CD4-positive, alpha-beta T cell treated with Interleukin-4 for 1 hour (primary cell): Measurements from ENCODE around the gene TXNRD2.

Experiments used
- DNase-seq, 2 donors: peaks; one replicate each; pipeline ENCODE4 v3.0.0-alpha.2; 2020 to 2022

The TXNRD2 gene

DNA sequence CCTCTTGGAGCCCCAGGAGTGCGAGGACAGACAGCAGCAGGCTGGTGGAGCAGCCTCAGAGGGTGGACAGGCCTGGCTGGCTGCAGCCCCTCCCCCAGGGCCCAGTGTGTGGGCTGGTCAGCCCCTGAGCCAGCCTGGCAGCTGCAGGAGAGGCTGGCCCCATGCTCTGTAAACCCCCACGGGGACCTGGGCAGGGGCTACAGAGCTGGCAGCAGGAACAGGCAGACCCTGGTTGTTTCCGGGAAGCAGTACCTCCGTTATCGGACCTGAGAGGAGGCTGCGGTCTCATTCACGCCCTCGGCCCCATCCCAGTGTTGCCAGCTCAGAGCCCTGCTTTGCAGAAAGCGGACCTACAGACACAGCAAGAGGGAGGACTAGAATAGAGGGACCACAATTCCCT lies 38.6 kb downstream of the TXNRD2 start:
- no peak for DNase-seq

- DNase-seq = no peak
These were observed 39.3 kb downstream of the TXNRD2 start for GRCh38 chr22:19902245-19902715.

GRCh38 chr22:19901577-19902244 lies 39.9 kb downstream of the TXNRD2 start:
- no peak for DNase-seq

DNA sequence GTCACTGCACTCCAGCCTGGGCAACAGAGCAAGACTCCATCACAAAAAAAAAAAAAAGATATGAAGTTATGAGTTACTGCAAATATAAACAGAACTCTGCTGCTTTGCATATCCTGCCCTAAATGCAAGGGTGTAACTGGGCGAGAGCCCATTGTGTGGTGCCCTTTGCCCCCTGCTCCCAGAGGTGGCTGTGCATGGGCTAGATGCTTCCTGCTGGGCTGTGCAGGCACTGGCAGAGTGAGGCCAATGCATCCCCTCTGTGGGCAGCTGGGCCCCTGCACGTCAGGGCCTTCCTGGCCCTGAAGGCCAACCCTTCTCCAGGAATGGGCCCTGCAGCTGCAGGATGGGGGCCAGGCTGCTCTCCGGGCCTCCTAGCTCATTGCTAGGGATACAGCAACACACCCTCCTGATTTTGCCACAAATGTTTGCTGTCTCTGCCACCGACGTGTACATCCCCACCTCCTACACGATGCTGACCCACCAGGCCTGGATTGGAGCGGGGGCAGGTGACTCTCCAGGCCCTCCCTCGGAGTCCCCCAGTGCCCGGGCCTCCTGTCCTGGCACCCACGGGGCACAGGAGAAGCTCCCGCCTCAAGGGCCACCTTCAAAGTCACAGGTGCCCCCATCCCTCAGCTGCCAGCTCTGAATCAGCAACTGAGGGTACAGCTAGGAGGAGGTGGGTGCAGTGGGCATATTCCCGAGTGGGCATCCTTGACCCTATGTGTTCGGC lies 40.7 kb downstream of the TXNRD2 start:
- DNase-seq = no peak

DNA sequence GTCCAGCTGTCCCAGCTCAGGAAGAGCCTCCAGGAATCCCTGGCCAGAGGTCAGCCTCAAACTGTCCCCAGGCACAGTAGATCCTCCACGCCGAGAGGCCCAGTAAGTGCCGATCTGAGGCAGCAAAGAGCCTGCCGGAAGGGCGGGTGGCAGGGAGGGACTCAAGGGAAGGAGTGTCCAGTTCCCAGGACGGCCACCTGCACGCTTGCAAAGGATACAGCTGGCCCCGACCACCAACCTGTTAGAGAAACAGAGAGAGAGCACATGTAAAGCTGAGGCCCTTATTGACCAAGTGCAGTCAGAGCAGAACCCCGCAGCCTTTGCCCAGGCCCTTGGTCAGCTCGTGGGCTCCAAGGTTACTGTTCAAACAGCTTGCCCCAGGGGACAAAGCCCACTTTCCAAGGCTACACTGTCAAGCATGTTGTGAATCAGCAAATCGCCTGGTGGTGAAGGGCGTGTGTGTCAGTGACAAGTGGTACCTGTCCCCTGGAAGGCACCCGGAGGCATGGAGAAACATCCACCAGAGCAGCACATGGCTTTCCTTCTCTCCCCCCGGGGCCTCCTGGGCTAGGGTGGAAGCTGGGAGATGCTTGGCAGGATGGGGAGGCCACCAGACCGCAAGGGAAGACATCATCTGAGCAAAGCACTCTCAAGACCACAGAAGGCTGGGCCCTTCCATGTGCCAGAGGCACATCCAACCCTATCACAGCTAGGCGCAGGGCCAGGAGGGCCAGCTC lies 42.6 kb downstream of the TXNRD2 start:
- no peak for DNase-seq

DNA sequence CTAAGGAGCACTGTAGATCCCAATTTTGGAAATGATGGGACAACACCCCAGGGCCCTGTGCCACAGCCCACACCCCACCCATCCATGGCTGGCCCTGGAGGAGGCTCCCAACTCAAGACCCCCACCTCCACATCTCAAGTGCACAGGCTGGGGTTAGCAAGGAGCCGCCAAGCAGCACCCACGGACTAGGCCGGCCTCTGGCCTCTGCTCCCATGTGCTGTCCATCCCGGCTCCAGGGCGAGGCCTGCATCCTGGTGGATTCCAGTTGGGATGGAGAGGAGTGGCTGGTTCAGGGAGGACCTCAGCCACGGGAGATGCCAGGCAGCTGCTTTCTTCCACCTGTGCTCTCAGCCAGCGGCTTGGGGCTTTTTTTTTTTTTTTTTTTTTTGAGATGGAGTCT lies 43.5 kb downstream of the TXNRD2 start:
- DNase-seq = no peak

DNA sequence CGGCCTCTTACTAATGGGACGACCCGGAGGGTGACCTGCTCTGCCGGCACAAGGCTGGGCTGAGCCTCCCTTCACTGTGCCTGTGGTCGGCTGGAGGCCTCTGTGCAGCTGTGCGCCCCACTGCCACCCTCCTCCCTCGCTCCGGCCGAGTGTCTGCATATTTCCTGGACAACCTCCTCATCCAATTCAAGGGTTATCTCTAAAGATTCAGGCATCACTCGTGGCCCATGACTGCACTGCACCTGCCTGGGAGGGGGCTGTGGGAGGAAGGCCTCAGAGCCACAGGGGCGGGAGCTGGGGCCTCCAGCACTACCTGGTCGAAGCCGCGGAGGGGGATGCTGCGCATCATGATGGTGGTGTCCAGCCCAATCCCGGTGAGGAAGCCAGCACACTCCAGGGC lies 43.9 kb downstream of the TXNRD2 start:
- no peak for DNase-seq

DNA sequence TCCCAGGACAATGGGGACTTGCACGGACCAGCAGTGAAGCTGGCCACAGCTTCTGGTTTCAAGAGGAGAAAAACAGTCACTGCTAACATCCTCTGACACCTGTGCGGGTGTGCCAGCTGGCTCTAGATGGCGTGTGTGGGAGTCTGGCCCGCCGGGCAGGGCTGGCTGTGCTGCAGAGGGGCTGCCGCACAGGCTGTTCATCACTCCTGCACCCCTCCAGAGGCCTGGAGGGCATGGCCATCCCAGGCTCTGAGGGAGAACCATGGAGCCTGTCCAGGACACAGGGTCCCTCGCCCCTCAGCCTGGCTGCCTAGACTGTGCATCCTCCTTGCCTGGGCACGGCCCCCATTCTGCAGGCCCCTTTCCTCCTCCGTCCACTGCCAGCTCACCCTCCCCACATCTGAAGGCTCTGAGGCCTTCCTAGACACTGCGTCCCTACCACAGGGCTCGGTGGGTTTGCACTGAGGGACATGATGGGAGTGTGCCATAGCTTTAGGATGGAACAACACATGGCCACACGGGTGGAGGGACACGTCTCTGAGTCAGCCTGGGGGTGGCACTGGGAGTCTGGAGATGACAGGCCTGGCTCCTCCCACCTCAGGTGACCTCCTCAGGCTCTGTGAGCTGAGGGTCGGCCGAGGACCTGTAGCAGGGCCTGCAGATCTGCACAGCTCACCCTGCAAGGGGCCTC lies 44.8 kb downstream of the TXNRD2 start:
- DNase-seq = no peak

- no peak for DNase-seq
These were observed 46.3 kb downstream of the TXNRD2 start for GRCh38 chr22:19895160-19895849.

DNA sequence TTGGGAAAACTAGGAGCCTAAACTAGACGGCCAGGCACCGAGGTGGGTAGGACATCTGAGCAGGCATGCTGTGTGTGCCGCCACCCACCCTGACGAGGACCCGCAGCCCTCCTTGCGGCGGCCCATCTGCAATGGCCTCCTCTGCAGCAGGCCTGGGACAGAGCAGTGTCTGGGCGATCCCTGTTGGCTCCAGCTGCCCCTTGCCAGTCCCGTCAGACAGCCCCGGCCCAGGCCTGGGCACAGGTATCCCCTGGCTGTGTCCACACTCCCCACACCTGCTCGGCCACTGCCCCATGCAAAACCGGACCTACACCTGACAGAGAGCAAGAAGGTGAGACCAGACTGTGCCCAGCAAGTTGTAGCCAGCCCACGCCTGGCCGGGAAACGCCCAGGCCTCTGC lies 48.3 kb downstream of the TXNRD2 start:
- no peak for DNase-seq

GRCh38 chr22:19892925-19893324 lies 48.7 kb downstream of the TXNRD2 start:
- DNase-seq = no peak

- DNase-seq = peak; percentile 21 to 36
These were observed 49.2 kb downstream of the TXNRD2 start for GRCh38 chr22:19892257-19892879.

GRCh38 chr22:19891317-19892256 lies 50.0 kb downstream of the TXNRD2 start:
- peak; percentile 80 to 82 for DNase-seq

GRCh38 chr22:19890502-19891316 lies 50.9 kb downstream of the TXNRD2 start:
- no peak for DNase-seq

- DNase-seq = no peak
These were observed 51.7 kb downstream of the TXNRD2 start for GRCh38 chr22:19889951-19890350.

DNA sequence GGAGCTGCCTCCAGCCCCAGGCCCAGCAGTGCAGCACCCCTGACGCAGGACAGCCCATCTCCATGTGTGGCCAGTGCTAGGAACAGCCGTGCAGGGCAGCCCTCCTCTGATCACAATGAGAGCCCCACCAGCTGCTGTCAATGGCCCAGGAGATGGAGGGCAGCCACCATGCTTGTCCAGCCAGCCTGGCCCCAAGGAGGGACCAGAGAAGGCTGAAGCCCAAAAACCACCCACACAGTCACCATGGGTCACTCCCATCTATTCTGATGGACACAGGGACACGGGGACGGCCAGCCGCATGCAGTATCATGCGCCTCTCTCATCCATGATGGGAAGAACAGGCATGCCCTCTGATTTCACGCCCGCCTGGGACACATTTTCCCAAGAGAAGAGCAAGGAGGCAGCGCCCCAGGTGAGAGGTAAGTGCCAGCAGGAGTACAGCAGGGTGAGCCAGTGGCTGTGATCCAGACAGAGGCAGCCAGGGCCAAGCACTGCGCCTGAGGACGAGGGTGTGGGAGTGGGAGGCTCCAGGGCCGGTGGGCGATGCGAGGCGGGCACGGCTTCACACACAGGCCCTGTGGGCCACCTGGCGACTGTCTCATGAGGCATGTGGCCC lies 53.4 kb downstream of the TXNRD2 start:
- DNase-seq = no peak

GRCh38 chr22:19887256-19887985 lies 54.2 kb downstream of the TXNRD2 start:
- no peak for DNase-seq

GRCh38 chr22:19886605-19887255 lies 54.9 kb downstream of the TXNRD2 start:
- DNase-seq = peak; percentile 51 to 61
